HEK293 (cell line): ENCODE results near the gene CDK6.

Experiments used
- CTCF ChIA-PET: fragments of 350-600 bp; formaldehyde crosslinking; extraction: SDS; loops from one replicate; lab custom pipeline; 2021; ENCODE audit warnings: antibody characterized with exemption; lab: Yijun Ruan, JAX
- POLR2A ChIA-PET: fragments of 300-600 bp; formaldehyde crosslinking; extraction: SDS; loops from one replicate; lab custom pipeline; 2020; ENCODE audit warnings: antibody characterized with exemption, inconsistent platforms; lab: Yijun Ruan, JAX
- H3K27ac ChIP-seq: fragments of 200-500 bp; sonication (Bioruptor generic); 2 replicates; pipeline ENCODE4 v1.5.1; 2014; ENCODE audit warnings: low read depth, low read length, control low read depth, inconsistent platforms; ENCODE audit errors: extremely low read depth
- H3K36me3 ChIP-seq, 2 experiments: fragments of 200-500 bp in 1 of 2; sonication (Bioruptor generic) in 1 of 2; 1 replicate in 1 of 2; 2 replicates in 1 of 2; pipeline ENCODE4 v1.5.1; 2014 to 2017; ENCODE audit warnings: inconsistent platforms in 2 of 2, low read length in 2 of 2; ENCODE audit not compliant: control insufficient read depth in 2 of 2, insufficient read depth in 1 of 2
- H3K4me1 ChIP-seq: fragments of 200-500 bp; sonication (Bioruptor generic); 2 replicates; pipeline ENCODE4 v1.5.1; 2014; ENCODE audit warnings: mild to moderate bottlenecking, low read length, inconsistent platforms; ENCODE audit not compliant: control insufficient read depth, insufficient read depth
- H3K4me3 ChIP-seq: 2 replicates; pipeline ENCODE4 v1.5.1; 2011; ENCODE audit warnings: low read depth, mild to moderate bottlenecking, control low read depth, low read length, moderate library complexity
- H3K9me3 ChIP-seq: fragments of 200-500 bp; sonication (Bioruptor generic); 2 replicates; pipeline ENCODE4 v1.5.1; 2014; ENCODE audit warnings: low read depth, low read length, inconsistent platforms; ENCODE audit not compliant: control insufficient read depth, insufficient read depth
- BCL11B ChIP-seq: fragments of 450-650 bp; formaldehyde crosslinking; IDR thresholded peaks from 2 replicates; pipeline ENCODE4 v1.5.1; 2016; ENCODE audit warnings: low read depth, missing biosample characterization, missing genetic modification characterization
- CTCF ChIP-seq: fragments of 450-650 bp; formaldehyde crosslinking; IDR thresholded peaks from 2 replicates; pipeline ENCODE4 v1.5.1; 2016; ENCODE audit warnings: missing biosample characterization, missing genetic modification characterization
- FEZF1 ChIP-seq: fragments of 450-650 bp; formaldehyde crosslinking; IDR thresholded peaks from 2 replicates; pipeline ENCODE4 v1.5.1; 2016; ENCODE audit warnings: missing biosample characterization, missing genetic modification characterization
- GLIS1 ChIP-seq: fragments of 450-650 bp; formaldehyde crosslinking; IDR thresholded peaks from 2 replicates; pipeline ENCODE4 v1.5.1; 2016; ENCODE audit warnings: missing biosample characterization, missing genetic modification characterization
- PRDM4 ChIP-seq: fragments of 450-650 bp; formaldehyde crosslinking; IDR thresholded peaks from 2 replicates; pipeline ENCODE4 v1.5.1; 2017; ENCODE audit warnings: missing biosample characterization, missing genetic modification characterization
- SP3 ChIP-seq: fragments of 450-650 bp; formaldehyde crosslinking; IDR thresholded peaks from 2 replicates; pipeline ENCODE4 v1.5.1; 2016; ENCODE audit warnings: missing biosample characterization, missing genetic modification characterization
- TCF7L2 ChIP-seq: IDR thresholded peaks from 2 replicates; pipeline ENCODE4 v1.6.1; 2011; ENCODE audit warnings: low read depth, mild to moderate bottlenecking, inconsistent platforms, low read length, moderate library complexity, borderline replicate concordance
- ZBTB1 ChIP-seq: fragments of 450-650 bp; formaldehyde crosslinking; IDR thresholded peaks from 2 replicates; pipeline ENCODE4 v1.5.1; 2016; ENCODE audit warnings: missing biosample characterization, missing genetic modification characterization
- ZFHX2 ChIP-seq: fragments of 450-650 bp; formaldehyde crosslinking; conservative IDR thresholded peaks from 2 replicates; pipeline ENCODE4 v1.5.1; 2016; ENCODE audit warnings: missing biosample characterization, missing genetic modification characterization
- ZFP69B ChIP-seq: fragments of 450-650 bp; formaldehyde crosslinking; IDR thresholded peaks from 2 replicates; pipeline ENCODE4 v1.5.1; 2016; ENCODE audit warnings: missing biosample characterization, missing genetic modification characterization
- ZNF112 ChIP-seq: fragments of 450-650 bp; formaldehyde crosslinking; IDR thresholded peaks from 2 replicates; pipeline ENCODE4 v1.5.0; 2017; ENCODE audit warnings: missing biosample characterization, missing genetic modification characterization
- ZNF140 ChIP-seq: fragments of 450-650 bp; formaldehyde crosslinking; IDR thresholded peaks from 2 replicates; pipeline ENCODE4 v1.5.1; 2016; ENCODE audit warnings: missing biosample characterization, missing genetic modification characterization
- ZNF175 ChIP-seq: fragments of 450-650 bp; formaldehyde crosslinking; IDR thresholded peaks from 2 replicates; pipeline ENCODE4 v1.5.1; 2016; ENCODE audit warnings: missing biosample characterization, missing genetic modification characterization
- ZNF341 ChIP-seq: fragments of 450-650 bp; formaldehyde crosslinking; IDR thresholded peaks from 2 replicates; pipeline ENCODE4; 2016; ENCODE audit warnings: low read depth, missing biosample characterization, missing genetic modification characterization
- ZNF354C ChIP-seq: fragments of 450-650 bp; formaldehyde crosslinking; IDR thresholded peaks from 2 replicates; pipeline ENCODE4 v1.5.1; 2016; ENCODE audit warnings: missing biosample characterization, missing genetic modification characterization, low read depth, borderline replicate concordance
- ZNF404 ChIP-seq: fragments of 450-650 bp; formaldehyde crosslinking; IDR thresholded peaks from 2 replicates; pipeline ENCODE4 v1.5.1; 2017; ENCODE audit warnings: missing biosample characterization, missing genetic modification characterization
- ZNF561 ChIP-seq: fragments of 450-650 bp; IDR thresholded peaks from 2 replicates; pipeline ENCODE4 v1.5.1; 2018; ENCODE audit warnings: missing biosample characterization, missing genetic modification characterization, borderline replicate concordance
- ZNF600 ChIP-seq: fragments of 450-650 bp; formaldehyde crosslinking; IDR thresholded peaks from 2 replicates; pipeline ENCODE4 v1.5.1; 2016; ENCODE audit warnings: missing biosample characterization, missing genetic modification characterization
- ZNF792 ChIP-seq: fragments of 450-650 bp; formaldehyde crosslinking; IDR thresholded peaks from 2 replicates; pipeline ENCODE4 v1.5.1; 2016; ENCODE audit warnings: missing biosample characterization, missing genetic modification characterization
- ZNF830 ChIP-seq: fragments of 450-650 bp; IDR thresholded peaks from 2 replicates; pipeline ENCODE4 v1.5.0; 2018; ENCODE audit warnings: missing biosample characterization, missing genetic modification characterization, low read depth, mild to moderate bottlenecking, moderate library complexity
- TF ChIP-seq, protein P1 (sequence below): fragments of 450-650 bp; formaldehyde crosslinking; IDR thresholded peaks from 2 replicates; pipeline ENCODE4 v1.5.1; 2016; ENCODE audit warnings: missing biosample characterization, missing genetic modification characterization
- TF ChIP-seq, protein P2 (sequence below): fragments of 450-650 bp; formaldehyde crosslinking; IDR thresholded peaks from 2 replicates; pipeline ENCODE4 v1.5.1; 2016; ENCODE audit warnings: missing biosample characterization, missing genetic modification characterization
- TF ChIP-seq, protein P3 (sequence below): fragments of 450-650 bp; formaldehyde crosslinking; IDR thresholded peaks from 2 replicates; pipeline ENCODE4 v1.5.1; 2017; ENCODE audit warnings: missing biosample characterization, missing genetic modification characterization
- TF ChIP-seq, protein P4 (sequence below): fragments of 450-650 bp; formaldehyde crosslinking; IDR thresholded peaks from 2 replicates; pipeline ENCODE4 v1.5.1; 2016; ENCODE audit warnings: missing biosample characterization, missing genetic modification characterization

The CDK6 gene

GRCh38 chr7:92695308-92696261 lies 140.8 kb downstream of the CDK6 start (continued):
- TF ChIP-seq SP3 (tag by site-specific recombination) (no peak), ZFP69B (0 out of 2 replicates have a peak, but pooled peaks have one; percentile 43), ZNF140 (tag by site-specific recombination) (no peak), ZNF354C (tag by site-specific recombination) (no peak), TCF7L2 (peak; percentile 97), ZNF600 (peak; percentile 66; the same call in 1 of the 2 replicates), FEZF1 (tag by site-specific recombination) (peak; percentile 83), ZNF404 (tag by site-specific recombination) (no peak), ZNF792 (tag by site-specific recombination) (no peak), BCL11B (no peak), GLIS1 (peak; percentile 70)
- TF ChIP-seq, protein P1, sequence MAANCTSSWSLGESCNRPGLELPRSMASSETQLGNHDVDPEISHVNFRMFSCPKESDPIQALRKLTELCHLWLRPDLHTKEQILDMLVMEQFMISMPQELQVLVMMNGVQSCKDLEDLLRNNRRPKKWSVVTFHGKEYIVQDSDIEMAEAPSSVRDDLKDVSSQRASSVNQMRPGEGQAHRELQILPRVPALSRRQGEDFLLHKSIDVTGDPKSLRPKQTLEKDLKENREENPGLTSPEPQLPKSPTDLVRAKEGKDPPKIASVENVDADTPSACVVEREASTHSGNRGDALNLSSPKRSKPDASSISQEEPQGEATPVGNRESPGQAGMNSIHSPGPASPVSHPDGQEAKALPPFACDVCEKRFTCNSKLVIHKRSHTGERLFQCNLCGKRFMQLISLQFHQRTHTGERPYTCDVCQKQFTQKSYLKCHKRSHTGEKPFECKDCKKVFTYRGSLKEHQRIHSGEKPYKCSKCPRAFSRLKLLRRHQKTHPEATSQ = no peak

DNA sequence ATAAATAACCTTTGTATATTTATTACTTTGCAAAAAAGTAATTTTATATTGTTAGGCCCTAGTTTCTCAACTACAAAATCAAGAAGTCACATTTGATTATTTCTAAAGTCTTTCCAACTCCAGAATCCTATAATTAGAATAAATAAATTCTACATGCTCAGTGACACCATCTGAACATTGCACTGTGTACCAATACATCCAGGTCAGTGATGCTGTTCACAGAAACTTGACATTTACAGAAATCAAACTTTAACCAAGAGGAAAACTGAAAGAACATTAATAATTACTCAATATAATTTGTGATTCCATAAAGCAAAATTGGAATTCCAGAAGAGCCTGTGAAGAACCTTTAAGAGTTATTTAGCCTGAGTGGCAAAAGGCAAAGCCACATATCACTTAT lies 142.2 kb downstream of the CDK6 start:
- H3K4me3 ChIP-seq = no peak overlapping the region
- no peaks in the 10 kb centered on the region for H3K36me3 ChIP-seq
- ChIA-PET POLR2A (interaction anchor here (0.8 kb wide), 1 partner anchor 73 kb away, joined by 3 read pairs; no protein-coding TSS in a partner anchor), CTCF (interaction anchor here (1.7 kb wide), 1 partner anchor 186 kb away, joined by 3 read pairs; no protein-coding TSS in a partner anchor)
- H3K9me3 ChIP-seq = no peaks in the 10 kb centered on the region
- TF ChIP-seq, protein P2, sequence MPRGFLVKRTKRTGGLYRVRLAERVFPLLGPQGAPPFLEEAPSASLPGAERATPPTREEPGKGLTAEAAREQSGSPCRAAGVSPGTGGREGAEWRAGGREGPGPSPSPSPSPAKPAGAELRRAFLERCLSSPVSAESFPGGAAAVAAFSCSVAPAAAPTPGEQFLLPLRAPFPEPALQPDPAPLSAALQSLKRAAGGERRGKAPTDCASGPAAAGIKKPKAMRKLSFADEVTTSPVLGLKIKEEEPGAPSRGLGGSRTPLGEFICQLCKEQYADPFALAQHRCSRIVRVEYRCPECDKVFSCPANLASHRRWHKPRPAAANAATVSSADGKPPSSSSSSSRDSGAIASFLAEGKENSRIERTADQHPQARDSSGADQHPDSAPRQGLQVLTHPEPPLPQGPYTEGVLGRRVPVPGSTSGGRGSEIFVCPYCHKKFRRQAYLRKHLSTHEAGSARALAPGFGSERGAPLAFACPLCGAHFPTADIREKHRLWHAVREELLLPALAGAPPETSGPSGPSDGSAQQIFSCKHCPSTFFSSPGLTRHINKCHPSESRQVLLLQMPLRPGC (tag by site-specific recombination) = no peak
- TF ChIP-seq CTCF (tag by site-specific recombination) = no peak
- TF ChIP-seq, protein P3, sequence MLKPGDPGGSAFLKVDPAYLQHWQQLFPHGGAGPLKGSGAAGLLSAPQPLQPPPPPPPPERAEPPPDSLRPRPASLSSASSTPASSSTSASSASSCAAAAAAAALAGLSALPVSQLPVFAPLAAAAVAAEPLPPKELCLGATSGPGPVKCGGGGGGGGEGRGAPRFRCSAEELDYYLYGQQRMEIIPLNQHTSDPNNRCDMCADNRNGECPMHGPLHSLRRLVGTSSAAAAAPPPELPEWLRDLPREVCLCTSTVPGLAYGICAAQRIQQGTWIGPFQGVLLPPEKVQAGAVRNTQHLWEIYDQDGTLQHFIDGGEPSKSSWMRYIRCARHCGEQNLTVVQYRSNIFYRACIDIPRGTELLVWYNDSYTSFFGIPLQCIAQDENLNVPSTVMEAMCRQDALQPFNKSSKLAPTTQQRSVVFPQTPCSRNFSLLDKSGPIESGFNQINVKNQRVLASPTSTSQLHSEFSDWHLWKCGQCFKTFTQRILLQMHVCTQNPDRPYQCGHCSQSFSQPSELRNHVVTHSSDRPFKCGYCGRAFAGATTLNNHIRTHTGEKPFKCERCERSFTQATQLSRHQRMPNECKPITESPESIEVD (tag by site-specific recombination) = no peak
- TF ChIP-seq ZNF561 (tag by site-specific recombination) = no peak
- TF ChIP-seq PRDM4 (tag by site-specific recombination) = no peak
- no peak for TF ChIP-seq ZNF341 (tag by site-specific recombination)
- no peak for TF ChIP-seq ZNF175 (tag by site-specific recombination)
- TF ChIP-seq ZNF112 (tag by site-specific recombination) = no peak
- no peak for TF ChIP-seq ZFHX2 (tag by site-specific recombination)
- no peak for TF ChIP-seq ZNF830
- TF ChIP-seq ZBTB1 (tag by site-specific recombination) = no peak
- TF ChIP-seq, protein P4, sequence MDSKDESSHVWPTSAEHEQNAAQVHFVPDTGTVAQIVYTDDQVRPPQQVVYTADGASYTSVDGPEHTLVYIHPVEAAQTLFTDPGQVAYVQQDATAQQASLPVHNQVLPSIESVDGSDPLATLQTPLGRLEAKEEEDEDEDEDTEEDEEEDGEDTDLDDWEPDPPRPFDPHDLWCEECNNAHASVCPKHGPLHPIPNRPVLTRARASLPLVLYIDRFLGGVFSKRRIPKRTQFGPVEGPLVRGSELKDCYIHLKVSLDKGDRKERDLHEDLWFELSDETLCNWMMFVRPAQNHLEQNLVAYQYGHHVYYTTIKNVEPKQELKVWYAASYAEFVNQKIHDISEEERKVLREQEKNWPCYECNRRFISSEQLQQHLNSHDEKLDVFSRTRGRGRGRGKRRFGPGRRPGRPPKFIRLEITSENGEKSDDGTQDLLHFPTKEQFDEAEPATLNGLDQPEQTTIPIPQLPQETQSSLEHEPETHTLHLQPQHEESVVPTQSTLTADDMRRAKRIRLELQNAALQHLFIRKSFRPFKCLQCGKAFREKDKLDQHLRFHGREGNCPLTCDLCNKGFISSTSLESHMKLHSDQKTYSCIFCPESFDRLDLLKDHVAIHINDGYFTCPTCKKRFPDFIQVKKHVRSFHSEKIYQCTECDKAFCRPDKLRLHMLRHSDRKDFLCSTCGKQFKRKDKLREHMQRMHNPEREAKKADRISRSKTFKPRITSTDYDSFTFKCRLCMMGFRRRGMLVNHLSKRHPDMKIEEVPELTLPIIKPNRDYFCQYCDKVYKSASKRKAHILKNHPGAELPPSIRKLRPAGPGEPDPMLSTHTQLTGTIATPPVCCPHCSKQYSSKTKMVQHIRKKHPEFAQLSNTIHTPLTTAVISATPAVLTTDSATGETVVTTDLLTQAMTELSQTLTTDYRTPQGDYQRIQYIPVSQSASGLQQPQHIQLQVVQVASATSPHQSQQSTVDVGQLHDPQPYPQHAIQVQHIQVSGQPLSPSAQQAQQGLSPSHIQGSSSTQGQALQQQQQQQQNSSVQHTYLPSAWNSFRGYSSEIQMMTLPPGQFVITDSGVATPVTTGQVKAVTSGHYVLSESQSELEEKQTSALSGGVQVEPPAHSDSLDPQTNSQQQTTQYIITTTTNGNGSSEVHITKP = no peak
- peaks cover 3% of the 10 kb centered on the region; the same call in 1 of the 2 replicates for H3K4me1 ChIP-seq
- no peak overlapping the region for H3K27ac ChIP-seq
